OCI-LY7 (cell line): ENCODE measurements around the gene GRAMD1B. TPM values are rescaled to one million over a fixed set of nuclear protein-coding genes. Genes with fewer than 3 reads are reported as not detected.

Experiments
- BruUV-seq: library from RNA; stranded (reverse); fragments of 400-500 nt; replicated peaks from 2 replicates; lab custom pipeline; 2021; lab: Mats Ljungman, UMichigan
- CTCF ChIA-PET: fragments of 300-600 bp; sonication (Branson Sonifier 250); formaldehyde crosslinking; loops from one replicate; lab custom pipeline; 2022; ENCODE audit warnings: antibody characterized with exemption; ENCODE audit not compliant: unreplicated experiment; lab: Charles Lee
- POLR2A ChIA-PET: fragments of 300-600 bp; sonication (Branson Sonifier 250); formaldehyde crosslinking; loops from one replicate; lab custom pipeline; 2022; ENCODE audit warnings: antibody characterized with exemption; lab: Charles Lee
- DNase-seq: peaks from one replicate; pipeline ENCODE4 v3.0.0-alpha.2; 2015; ENCODE audit warnings: low spot score
- H2AFZ ChIP-seq: fragments of 200-600 bp; sonication (generic), shearing (Covaris generic); 2 replicates; pipeline ENCODE4 v1.6.1; 2014; ENCODE audit warnings: mild to moderate bottlenecking, antibody characterized with exemption, low read length, moderate library complexity
- H3K27ac ChIP-seq: fragments of 200-600 bp; sonication (generic); 2 replicates; pipeline ENCODE4 v1.5.1; 2014; ENCODE audit warnings: mixed run types, low read depth, mild to moderate bottlenecking, moderate library complexity, low read length, inconsistent platforms; ENCODE audit not compliant: poor library complexity, severe bottlenecking
- H3K36me3 ChIP-seq: fragments of 200-600 bp; sonication (generic); 2 replicates; pipeline ENCODE4 v1.6.1; 2014; ENCODE audit warnings: mild to moderate bottlenecking, antibody characterized with exemption, low read length, moderate library complexity, mixed read lengths; ENCODE audit not compliant: insufficient read depth
- H3K4me1 ChIP-seq: fragments of 200-600 bp; sonication (generic); 2 replicates; pipeline ENCODE4 v1.5.1; 2014; ENCODE audit warnings: mild to moderate bottlenecking, low read length; ENCODE audit not compliant: insufficient read depth, poor library complexity, severe bottlenecking
- H3K4me2 ChIP-seq: fragments of 200-600 bp; sonication (generic); 2 replicates; pipeline ENCODE4 v1.6.1; 2014; ENCODE audit warnings: mild to moderate bottlenecking, low read length
- H3K4me3 ChIP-seq: fragments of 200-600 bp; sonication (generic); 2 replicates; pipeline ENCODE4 v1.5.1; 2014; ENCODE audit warnings: mild to moderate bottlenecking, low read depth, low read length; ENCODE audit not compliant: poor library complexity, severe bottlenecking
- H3K79me2 ChIP-seq: fragments of 200-600 bp; sonication (generic); 2 replicates; pipeline ENCODE4 v1.6.1; 2016; ENCODE audit warnings: low read depth, mild to moderate bottlenecking, low read length, moderate library complexity, mixed read lengths; ENCODE audit not compliant: insufficient read depth
- H3K9me2 ChIP-seq: fragments of 200-600 bp; sonication (generic); 2 replicates; pipeline ENCODE4 v1.6.1; 2016; ENCODE audit warnings: mild to moderate bottlenecking, low read length, mixed read lengths; ENCODE audit not compliant: insufficient read depth
- H3K9me3 ChIP-seq: fragments of 200-600 bp; sonication (generic); 2 replicates; pipeline ENCODE4 v1.6.1; 2014; ENCODE audit warnings: mild to moderate bottlenecking, mixed run types, low read length, mixed read lengths
- H4K20me1 ChIP-seq: fragments of 200-600 bp; sonication (generic); 2 replicates; pipeline ENCODE4 v1.6.1; 2014; ENCODE audit warnings: mild to moderate bottlenecking, antibody characterized with exemption, low read length, moderate library complexity, mixed read lengths; ENCODE audit not compliant: insufficient read depth
- CTCF ChIP-seq: fragments of 200-600 bp; sonication (generic); conservative IDR thresholded peaks from 2 replicates; pipeline ENCODE4 v1.5.1; 2014; ENCODE audit warnings: mild to moderate bottlenecking, antibody characterized with exemption, low read length, moderate library complexity, mixed read lengths
- EZH2phosphoT487 ChIP-seq: fragments of 200-600 bp; sonication (generic); IDR thresholded peaks from 2 replicates; pipeline ENCODE4 v1.6.1; 2018; ENCODE audit warnings: low read depth, borderline replicate concordance, mild to moderate bottlenecking, mixed run types, antibody characterized with exemption, low read length, moderate library complexity, mixed read lengths
- intact Hi-C: fragments of 100-400 bp; cut with micrococcal nuclease; formaldehyde crosslinking; loops from one replicate; pipeline ENCODE4 v1.10.0; 2022; ENCODE audit not compliant: unreplicated experiment
- total RNA-seq, 2 experiments: library from RNA; depleted of rRNA in 1 of 2; stranded (reverse); fragments of >200 nt in 1 of 2; shearing (Covaris generic) in 1 of 2; gene quantifications; 2 replicates each; pipeline ENCODE4 v1.2.3, GENCODE V29; 2014 to 2022

GRAMD1B gene
- total RNA-seq, 2 experiments from 2014 or later, result 0.16 TPM; not detected in 1

- Histone ChIP-seq H3K9me2 (no peaks in the 10 kb centered on the region), H3K4me2 (no peak overlapping the region), H3K79me2 (no peaks in the 10 kb centered on the region), H3K9me3 (no peaks in the 10 kb centered on the region), H4K20me1 (no peaks in the 10 kb centered on the region), H3K4me3 (no peak overlapping the region), H3K36me3 (no peaks in the 10 kb centered on the region), H2AFZ (no peak overlapping the region), H3K4me1 (no peaks in the 10 kb centered on the region), H3K27ac (no peak overlapping the region)
- intact Hi-C loops, result no loop called here
- BruUV-seq, result no TSS peak
- no peak for DNase-seq
- no peak for TF ChIP-seq CTCF
- TF ChIP-seq EZH2phosphoT487, result no peak
- ChIA-PET POLR2A (no interaction called here), CTCF (no interaction called here)
Observed at GRCh38 chr11:123566852-123567251, 136.8 kb downstream of the GRAMD1B start.

- no TSS peak for BruUV-seq
- Histone ChIP-seq H3K4me3 (no peak overlapping the region), H3K9me3 (no peaks in the 10 kb centered on the region), H3K4me2 (no peak overlapping the region), H2AFZ (no peak overlapping the region), H4K20me1 (no peaks in the 10 kb centered on the region), H3K36me3 (no peaks in the 10 kb centered on the region), H3K27ac (no peak overlapping the region), H3K9me2 (no peaks in the 10 kb centered on the region), H3K79me2 (no peaks in the 10 kb centered on the region), H3K4me1 (no peaks in the 10 kb centered on the region)
- CTCF ChIA-PET, result interaction anchor here (1.2 kb wide), 1 partner anchor 9 kb away, joined by 3 read pairs; no protein-coding TSS in a partner anchor
- no peak for DNase-seq
- no peak for TF ChIP-seq CTCF
- no peak for TF ChIP-seq EZH2phosphoT487
- POLR2A ChIA-PET, result no interaction called here
- intact Hi-C loops, result no loop called here
Observed at GRCh38 chr11:123567466-123567865, 137.4 kb downstream of the GRAMD1B start.

- no peaks in the 10 kb centered on the region for H3K4me1 ChIP-seq
- no peaks in the 10 kb centered on the region for H3K9me3 ChIP-seq
- H2AFZ ChIP-seq, result no peak overlapping the region
- no peak overlapping the region for H3K4me2 ChIP-seq
- H4K20me1 ChIP-seq, result no peaks in the 10 kb centered on the region
- TF ChIP-seq EZH2phosphoT487 (no peak), CTCF (no peak)
- ChIA-PET CTCF (interaction anchor here (1.2 kb wide), 1 partner anchor 8 kb away, joined by 3 read pairs; no protein-coding TSS in a partner anchor), POLR2A (no interaction called here)
- H3K79me2 ChIP-seq, result no peaks in the 10 kb centered on the region
- intact Hi-C loops, result no loop called here
- H3K36me3 ChIP-seq, result no peaks in the 10 kb centered on the region
- H3K27ac ChIP-seq, result no peak overlapping the region
- DNase-seq, result no peak
- no peaks in the 10 kb centered on the region for H3K9me2 ChIP-seq
- BruUV-seq, result no TSS peak
- H3K4me3 ChIP-seq, result no peak overlapping the region
Observed at GRCh38 chr11:123568367-123568870, 138.3 kb downstream of the GRAMD1B start.
